Breast epithelium (tissue), 4 donors: Measurements from ENCODE around the gene PDCD10. TPM values are rescaled to one million over a fixed set of nuclear protein-coding genes. Genes with fewer than 3 reads are reported as not detected.

Experiments used
- DNase-seq, 2 donors: peaks; one replicate each; pipeline ENCODE4 v3.0.0-alpha.2; 2019; ENCODE audit warnings: low spot score in 2 of 2
- H3K27ac ChIP-seq, 2 donors: fragments of 200-600 bp; sonication (generic) in 1 of 2; one replicate each; pipeline ENCODE4 v1.5.1; 2016 to 2019; ENCODE audit warnings: mild to moderate bottlenecking in 1 of 2
- H3K27me3 ChIP-seq, 2 donors: fragments of 200-600 bp; sonication (generic) in 1 of 2; one replicate each; pipeline versions ENCODE4 v1.5.1 to v1.6.0; 2017 to 2019; ENCODE audit warnings: control low read depth in 1 of 2, mild to moderate bottlenecking in 1 of 2
- H3K36me3 ChIP-seq: fragments of 200-600 bp; one replicate; pipeline ENCODE4 v1.5.1; 2019
- H3K4me1 ChIP-seq, 2 donors: fragments of 200-600 bp; sonication (generic); one replicate each; pipeline ENCODE4 v1.5.1; 2016 to 2019; ENCODE audit warnings: control low read depth in 1 of 2
- H3K4me3 ChIP-seq, 3 donors: fragments of 200-600 bp; sonication (generic); 1 replicate in 2 of 3; 2 replicates in 1 of 3; pipeline ENCODE4 v1.5.1; 2016 to 2019; ENCODE audit warnings: mild to moderate bottlenecking in 3 of 3, moderate library complexity in 2 of 3
- H3K9me3 ChIP-seq, 2 donors: fragments of 200-600 bp; sonication (generic) in 1 of 2; one replicate each; pipeline ENCODE4 v1.5.1; 2016 to 2019; ENCODE audit warnings: control low read depth in 1 of 2
- POLR2A ChIP-seq: fragments of 450-650 bp; IDR thresholded peaks from one replicate; pipeline ENCODE4 v1.6.1; 2016; ENCODE audit warnings: antibody characterized with exemption, mild to moderate bottlenecking, moderate library complexity
- POLR2AphosphoS5 ChIP-seq, 3 donors: sonication (generic); formaldehyde crosslinking; IDR thresholded peaks; one replicate each; pipeline ENCODE4 v1.6.1; 2017; ENCODE audit warnings: antibody characterized with exemption in 3 of 3
- intact Hi-C: fragments of 100-400 bp; cut with DNase I; formaldehyde crosslinking; loops from one replicate; pipeline ENCODE4 v1.15.1; 2023; ENCODE audit warnings: low total_unique reads
- total RNA-seq, 3 donors: library from RNA; depleted of rRNA; stranded (reverse); fragments of >200 nt; gene quantifications; one replicate each; pipeline ENCODE4 v1.1.0, GENCODE V29; 2016
- TF ChIP-seq, protein P1 (sequence below), 3 donors: fragments of 450-650 bp; IDR thresholded peaks; one replicate each; pipeline ENCODE4 v1.5.1; 2016 to 2017; ENCODE audit warnings: antibody characterized with exemption in 3 of 3, mild to moderate bottlenecking in 3 of 3, moderate library complexity in 3 of 3

The PDCD10 gene
- total RNA-seq, 3 donors from 2014 or later, result 64.6 to 85.9 (median 79.6) TPM

DNA sequence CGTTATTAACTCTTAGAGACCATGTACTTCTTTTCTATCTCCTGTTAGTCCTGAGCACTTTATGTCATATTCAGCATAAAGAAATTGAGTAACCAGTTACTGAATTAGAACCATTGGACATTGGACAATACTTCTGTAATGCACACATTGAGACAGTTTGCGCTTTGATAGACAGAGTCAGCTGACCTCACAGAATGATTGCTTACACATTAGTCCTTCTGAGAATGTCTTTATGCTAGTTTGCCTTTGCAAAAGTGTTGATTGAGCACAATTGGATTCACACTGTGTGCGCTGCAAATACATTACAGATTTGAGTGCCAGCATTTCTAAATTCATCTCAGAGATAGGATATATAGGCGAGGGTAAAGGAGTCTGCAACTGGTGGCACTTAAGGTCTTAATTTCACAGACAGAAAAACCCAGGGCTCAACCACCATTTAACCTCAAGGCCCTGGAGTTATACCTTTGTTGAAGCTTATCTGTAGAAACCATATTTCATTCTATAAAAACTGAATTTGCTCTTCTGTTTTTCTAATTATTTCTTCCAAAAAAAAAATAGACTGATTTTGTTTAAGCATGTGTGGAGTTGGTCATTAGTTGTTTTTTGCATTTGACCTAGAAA is 4.6 kb upstream of the PDCD10 start:
- TF ChIP-seq POLR2AphosphoS5 (IDR thresholded peaks at IDR 0.05) (no peak), POLR2A (no peak)
- TF ChIP-seq, protein P1, sequence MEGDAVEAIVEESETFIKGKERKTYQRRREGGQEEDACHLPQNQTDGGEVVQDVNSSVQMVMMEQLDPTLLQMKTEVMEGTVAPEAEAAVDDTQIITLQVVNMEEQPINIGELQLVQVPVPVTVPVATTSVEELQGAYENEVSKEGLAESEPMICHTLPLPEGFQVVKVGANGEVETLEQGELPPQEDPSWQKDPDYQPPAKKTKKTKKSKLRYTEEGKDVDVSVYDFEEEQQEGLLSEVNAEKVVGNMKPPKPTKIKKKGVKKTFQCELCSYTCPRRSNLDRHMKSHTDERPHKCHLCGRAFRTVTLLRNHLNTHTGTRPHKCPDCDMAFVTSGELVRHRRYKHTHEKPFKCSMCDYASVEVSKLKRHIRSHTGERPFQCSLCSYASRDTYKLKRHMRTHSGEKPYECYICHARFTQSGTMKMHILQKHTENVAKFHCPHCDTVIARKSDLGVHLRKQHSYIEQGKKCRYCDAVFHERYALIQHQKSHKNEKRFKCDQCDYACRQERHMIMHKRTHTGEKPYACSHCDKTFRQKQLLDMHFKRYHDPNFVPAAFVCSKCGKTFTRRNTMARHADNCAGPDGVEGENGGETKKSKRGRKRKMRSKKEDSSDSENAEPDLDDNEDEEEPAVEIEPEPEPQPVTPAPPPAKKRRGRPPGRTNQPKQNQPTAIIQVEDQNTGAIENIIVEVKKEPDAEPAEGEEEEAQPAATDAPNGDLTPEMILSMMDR (IDR thresholded peaks at IDR 0.05), result no peak
- no peaks in the 10 kb centered on the region for H3K4me1 ChIP-seq
- intact Hi-C loops, result no loop called here
- no peaks in the 10 kb centered on the region for H3K9me3 ChIP-seq
- no peak overlapping the region for H3K27ac ChIP-seq
- H3K27me3 ChIP-seq, result no peaks in the 10 kb centered on the region
- no peak for DNase-seq
- no peaks in the 10 kb centered on the region for H3K36me3 ChIP-seq
- H3K4me3 ChIP-seq, result no peak overlapping the region

DNA sequence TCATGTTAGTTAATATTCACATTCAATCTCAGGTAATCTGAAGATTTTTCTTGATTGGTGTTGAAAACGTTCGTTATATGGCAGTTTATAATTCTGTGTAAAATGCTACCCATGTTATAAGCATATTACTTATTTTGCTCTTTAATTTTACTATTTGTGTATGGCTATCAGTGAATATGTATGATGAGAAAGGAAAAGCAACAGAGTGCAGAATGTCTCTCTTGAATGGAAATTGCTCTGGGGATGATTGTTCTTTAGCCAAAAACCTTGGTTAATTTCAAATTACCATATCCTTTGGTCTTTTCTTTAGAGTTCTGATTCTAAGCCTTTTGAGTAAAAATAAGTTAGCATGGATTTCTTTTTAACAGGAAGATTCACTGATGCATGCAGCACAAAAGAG is 3.3 kb upstream of the PDCD10 start:
- no peak overlapping the region for H3K4me3 ChIP-seq
- H3K27ac ChIP-seq, result no peak overlapping the region
- TF ChIP-seq, protein P1 (IDR thresholded peaks at IDR 0.05), result no peak
- no peak for TF ChIP-seq POLR2A
- no peak for TF ChIP-seq POLR2AphosphoS5 (IDR thresholded peaks at IDR 0.05)
- peaks cover 0 to 5% of the 10 kb centered on the region in 2 donors for H3K4me1 ChIP-seq
- H3K36me3 ChIP-seq, result no peaks in the 10 kb centered on the region
- no peaks in the 10 kb centered on the region for H3K27me3 ChIP-seq
- intact Hi-C loops, result no loop called here
- H3K9me3 ChIP-seq, result no peaks in the 10 kb centered on the region
- DNase-seq, result no peak

DNA sequence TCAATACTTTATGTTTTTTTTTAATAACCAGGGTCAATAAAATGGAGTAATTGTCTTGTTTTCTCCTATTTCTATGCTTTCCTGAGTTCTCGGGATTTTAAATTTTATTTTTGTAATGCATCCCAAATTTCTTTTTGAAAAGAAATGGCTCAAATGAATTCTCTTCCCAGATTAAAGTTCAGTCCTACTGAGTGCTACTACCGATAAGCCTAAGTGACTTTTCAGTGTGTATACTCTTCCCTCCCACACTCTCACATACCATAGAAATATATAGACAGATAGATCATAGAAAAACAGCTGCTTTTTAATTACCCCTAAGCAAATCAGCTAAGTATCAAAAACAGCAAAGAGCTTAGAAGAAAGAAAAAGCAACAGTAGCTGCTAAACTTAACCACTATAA is 2.3 kb upstream of the PDCD10 start:
- H3K27me3 ChIP-seq, result no peaks in the 10 kb centered on the region
- DNase-seq, result no peak
- no peak overlapping the region for H3K27ac ChIP-seq
- intact Hi-C loops, result no loop called here
- no peaks in the 10 kb centered on the region for H3K9me3 ChIP-seq
- TF ChIP-seq POLR2AphosphoS5 (IDR thresholded peaks at IDR 0.05) (no peak), POLR2A (no peak)
- TF ChIP-seq, protein P1 (IDR thresholded peaks at IDR 0.05), result no peak
- H3K4me1 ChIP-seq, result peaks cover 0 to 6% of the 10 kb centered on the region in 2 donors
- no peak overlapping the region for H3K4me3 ChIP-seq
- H3K36me3 ChIP-seq, result no peaks in the 10 kb centered on the region

DNA sequence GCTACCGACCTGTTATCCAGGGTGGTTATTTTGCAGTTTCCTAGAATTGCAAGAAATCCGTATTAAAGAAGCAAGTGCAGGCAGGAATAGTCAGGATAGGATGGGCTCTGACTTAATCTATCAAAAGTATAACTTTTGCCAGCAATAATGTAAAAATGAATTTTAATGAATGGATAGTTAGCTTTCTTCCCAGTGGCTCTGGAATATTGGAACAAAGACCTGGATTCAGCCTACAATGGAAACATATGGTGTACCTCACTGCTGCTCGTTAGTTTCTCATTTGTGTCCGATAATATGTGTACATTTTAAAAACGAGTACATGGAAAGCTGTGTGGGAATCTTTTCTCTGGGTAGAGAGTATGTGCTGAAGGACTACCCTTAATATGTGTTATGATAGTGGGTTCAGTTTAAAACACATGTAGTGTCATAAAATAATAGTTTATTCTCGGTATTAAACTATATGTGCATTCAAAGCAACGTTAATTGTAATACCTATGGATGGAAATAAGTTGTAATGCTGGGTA is 1.6 kb upstream of the PDCD10 start:
- H3K36me3 ChIP-seq, result no peaks in the 10 kb centered on the region
- TF ChIP-seq POLR2A, result no peak
- TF ChIP-seq, protein P1 (IDR thresholded peaks at IDR 0.05), result no peak
- TF ChIP-seq POLR2AphosphoS5 (IDR thresholded peaks at IDR 0.05), result no peak
- intact Hi-C loops, result no loop called here
- no peaks in the 10 kb centered on the region for H3K9me3 ChIP-seq
- DNase-seq, result no peak
- peak overlapping the region in 1 of 2 donors; percentile 93 for H3K27ac ChIP-seq
- peak overlapping the region; percentile 83 to 91 (median 89) for H3K4me3 ChIP-seq
- H3K4me1 ChIP-seq, result peaks cover 0 to 6% of the 10 kb centered on the region in 2 donors
- no peaks in the 10 kb centered on the region for H3K27me3 ChIP-seq

GRCh38 chr3:167735233-167736138 is 794 bp upstream of the PDCD10 start, which contains the start of gene SERPINI1:
Gene SERPINI1 (plus strand): TSS chr3:167735721. CDS start chr3:167789129, 53,408 bp downstream.
- Histone ChIP-seq H3K4me1 (peaks cover 0 to 6% of the 10 kb centered on the region in 2 donors), H3K27ac (peak within 1 kb of the TSS; percentile 93 to 96), H3K4me3 (peak within 1 kb of the TSS; percentile 83 to 91 (median 89)), H3K9me3 (no peaks in the 10 kb centered on the region), H3K36me3 (no peaks in the 10 kb centered on the region), H3K27me3 (no peaks in the 10 kb centered on the region)
- peak in 1 of 3 donors; percentile 38 for TF ChIP-seq POLR2AphosphoS5 (IDR thresholded peaks at IDR 0.05)
- TF ChIP-seq, protein P1 (IDR thresholded peaks at IDR 0.05), result no peak
- TF ChIP-seq POLR2A, result no peak
- intact Hi-C loops, result no loop called here
- peak; percentile 86 to 87 for DNase-seq
